ENCODE data around the gene RNLS. TPM values are rescaled to one million over a fixed set of nuclear protein-coding genes. Genes with fewer than 3 reads are reported as not detected.

Gene RNLS
- total and polyA plus RNA-seq, 4 donors: 5.8 to 11.6 (median 7.9) TPM

- WGBS, 2 donors: 86 to 88% methylated on average over 9 of the region's 9 CpGs
- ATAC-seq (ENCODE audit: insufficient read depth, low FRiP score) (no peak), DNase-seq (no peak)
- peaks cover 9 to 47% (median 21%) of the 10 kb centered on the region in 5 donors for H3K4me1 ChIP-seq (ENCODE audit: control insufficient read depth in 5 of 5, insufficient read depth in 5 of 5, low read length in 5 of 5)
- no peak for TF ChIP-seq CTCF (IDR thresholded peaks at IDR 0.05; ENCODE audit: control extremely low read depth, extremely low read depth)
- no peaks in the 10 kb centered on the region for H3K9me3 ChIP-seq (ENCODE audit: control insufficient read depth in 4 of 4, insufficient read depth in 3 of 4, low read length in 3 of 4)
- no peaks in the 10 kb centered on the region for H3K36me3 ChIP-seq (ENCODE audit: control insufficient read depth in 4 of 4, insufficient read depth in 4 of 4, low read length in 4 of 4)
- H3K9ac ChIP-seq (ENCODE audit: insufficient read depth in 1 of 2, low read length in 2 of 2): no peak overlapping the region
- H3K4me3 ChIP-seq: no peak overlapping the region
- H3K27me3 ChIP-seq (ENCODE audit: control insufficient read depth in 3 of 3, insufficient read depth in 3 of 3, low read length in 2 of 3): peaks cover 0 to 2% (median 0%) of the 10 kb centered on the region in 3 donors
- H3K27ac ChIP-seq (ENCODE audit: low read depth in 1 of 2, low read length in 1 of 2): peak overlapping the region in 1 of 2 donors; percentile 95
These were observed 338.1 kb downstream of the RNLS start for GRCh38 chr10:88244781-88245625.

- peaks cover 9 to 49% (median 21%) of the 10 kb centered on the region in 5 donors for H3K4me1 ChIP-seq (ENCODE audit: control insufficient read depth in 5 of 5, insufficient read depth in 5 of 5, low read length in 5 of 5)
- no peak overlapping the region for H3K9ac ChIP-seq (ENCODE audit: insufficient read depth in 1 of 2, low read length in 2 of 2)
- DNase-seq (peak; percentile 90 to 97 (median 95)), ATAC-seq (ENCODE audit: insufficient read depth, low FRiP score) (peak; percentile 39)
- 44 to 74% methylated on average over 12 of the region's 12 CpGs for WGBS, 2 donors
- no peak for TF ChIP-seq CTCF (IDR thresholded peaks at IDR 0.05; ENCODE audit: control extremely low read depth, extremely low read depth)
- H3K27ac ChIP-seq (ENCODE audit: low read depth in 1 of 2, low read length in 1 of 2): peak overlapping the region; percentile 59 to 95
- no peaks in the 10 kb centered on the region for H3K36me3 ChIP-seq (ENCODE audit: control insufficient read depth in 4 of 4, insufficient read depth in 4 of 4, low read length in 4 of 4)
- H3K9me3 ChIP-seq (ENCODE audit: control insufficient read depth in 4 of 4, insufficient read depth in 3 of 4, low read length in 3 of 4): no peaks in the 10 kb centered on the region
- peaks cover 0 to under 1% (median 0%) of the 10 kb centered on the region in 3 donors for H3K27me3 ChIP-seq (ENCODE audit: control insufficient read depth in 3 of 3, insufficient read depth in 3 of 3, low read length in 2 of 3)
- no peak overlapping the region for H3K4me3 ChIP-seq
These were observed 339.0 kb downstream of the RNLS start for GRCh38 chr10:88243836-88244730.

GRCh38 chr10:88243202-88243744 is 339.8 kb downstream of the RNLS start:
- Histone ChIP-seq H3K4me1 (ENCODE audit: control insufficient read depth in 5 of 5, insufficient read depth in 5 of 5, low read length in 5 of 5) (peaks cover 9 to 57% (median 21%) of the 10 kb centered on the region in 5 donors), H3K4me3 (no peak overlapping the region), H3K9ac (ENCODE audit: insufficient read depth in 1 of 2, low read length in 2 of 2) (no peak overlapping the region), H3K27me3 (ENCODE audit: control insufficient read depth in 3 of 3, insufficient read depth in 3 of 3, low read length in 2 of 3) (no peaks in the 10 kb centered on the region), H3K36me3 (ENCODE audit: control insufficient read depth in 4 of 4, insufficient read depth in 4 of 4, low read length in 4 of 4) (no peaks in the 10 kb centered on the region), H3K9me3 (ENCODE audit: control insufficient read depth in 4 of 4, insufficient read depth in 3 of 4, low read length in 3 of 4) (no peaks in the 10 kb centered on the region), H3K27ac (ENCODE audit: low read depth in 1 of 2, low read length in 1 of 2) (peak overlapping the region in 1 of 2 donors; percentile 95)
- ATAC-seq (ENCODE audit: insufficient read depth, low FRiP score) (no peak), DNase-seq (no peak)
- no peak for TF ChIP-seq CTCF (IDR thresholded peaks at IDR 0.05; ENCODE audit: control extremely low read depth, extremely low read depth)
- 62 to 73% methylated on average over 5 of the region's 5 CpGs for WGBS, 2 donors

Data from lung (tissue), 12 donors.